HL-60 (cell line): ENCODE measurements around the gene LORICRIN.

ENCODE experiments used
- GABPA ChIP-seq: IDR thresholded peaks from 2 replicates; pipeline ENCODE4 v1.6.1; 2012; ENCODE audit warnings: low read depth
- POLR2AphosphoS5 ChIP-seq: IDR thresholded peaks from 2 replicates; pipeline ENCODE4 v1.6.1; 2012; ENCODE audit warnings: low read depth
- SPI1 ChIP-seq: IDR thresholded peaks from 2 replicates; pipeline ENCODE4 v1.6.1; 2012; ENCODE audit warnings: low read depth, mild to moderate bottlenecking, borderline replicate concordance
- TF ChIP-seq, protein P1 (sequence below): IDR thresholded peaks from one replicate; pipeline ENCODE4 v1.5.1; 2011; ENCODE audit warnings: low read length, control low read depth, inconsistent platforms; ENCODE audit not compliant: insufficient read depth
- TF ChIP-seq, protein P2 (sequence below): IDR thresholded peaks from 2 replicates; pipeline ENCODE4 v1.6.1; 2012; ENCODE audit warnings: low read depth; ENCODE audit not compliant: insufficient replicate concordance

DNA sequence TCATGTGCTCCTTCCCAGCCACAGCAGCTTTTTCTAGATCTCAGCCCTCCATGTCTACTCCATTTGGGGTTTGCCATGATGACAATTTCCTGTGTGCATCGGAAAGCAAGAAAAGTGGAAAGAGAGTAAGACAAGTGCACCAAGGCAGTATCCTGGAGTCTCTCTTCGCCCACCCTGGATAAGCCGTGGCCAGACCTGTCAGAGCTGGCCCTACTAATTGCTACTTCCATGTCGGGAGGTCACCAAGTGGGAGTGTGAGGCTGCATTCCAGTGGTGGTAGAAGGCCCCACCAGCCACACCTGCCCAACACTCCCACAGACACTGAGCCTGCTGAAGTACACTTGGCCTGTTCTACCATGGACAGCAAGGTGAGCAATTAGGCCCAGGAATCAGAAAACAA is 14.0 kb upstream of the LORICRIN start:
- TF ChIP-seq, protein P1, sequence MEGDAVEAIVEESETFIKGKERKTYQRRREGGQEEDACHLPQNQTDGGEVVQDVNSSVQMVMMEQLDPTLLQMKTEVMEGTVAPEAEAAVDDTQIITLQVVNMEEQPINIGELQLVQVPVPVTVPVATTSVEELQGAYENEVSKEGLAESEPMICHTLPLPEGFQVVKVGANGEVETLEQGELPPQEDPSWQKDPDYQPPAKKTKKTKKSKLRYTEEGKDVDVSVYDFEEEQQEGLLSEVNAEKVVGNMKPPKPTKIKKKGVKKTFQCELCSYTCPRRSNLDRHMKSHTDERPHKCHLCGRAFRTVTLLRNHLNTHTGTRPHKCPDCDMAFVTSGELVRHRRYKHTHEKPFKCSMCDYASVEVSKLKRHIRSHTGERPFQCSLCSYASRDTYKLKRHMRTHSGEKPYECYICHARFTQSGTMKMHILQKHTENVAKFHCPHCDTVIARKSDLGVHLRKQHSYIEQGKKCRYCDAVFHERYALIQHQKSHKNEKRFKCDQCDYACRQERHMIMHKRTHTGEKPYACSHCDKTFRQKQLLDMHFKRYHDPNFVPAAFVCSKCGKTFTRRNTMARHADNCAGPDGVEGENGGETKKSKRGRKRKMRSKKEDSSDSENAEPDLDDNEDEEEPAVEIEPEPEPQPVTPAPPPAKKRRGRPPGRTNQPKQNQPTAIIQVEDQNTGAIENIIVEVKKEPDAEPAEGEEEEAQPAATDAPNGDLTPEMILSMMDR, result no peak
- TF ChIP-seq POLR2AphosphoS5, result no peak
- TF ChIP-seq, protein P2, sequence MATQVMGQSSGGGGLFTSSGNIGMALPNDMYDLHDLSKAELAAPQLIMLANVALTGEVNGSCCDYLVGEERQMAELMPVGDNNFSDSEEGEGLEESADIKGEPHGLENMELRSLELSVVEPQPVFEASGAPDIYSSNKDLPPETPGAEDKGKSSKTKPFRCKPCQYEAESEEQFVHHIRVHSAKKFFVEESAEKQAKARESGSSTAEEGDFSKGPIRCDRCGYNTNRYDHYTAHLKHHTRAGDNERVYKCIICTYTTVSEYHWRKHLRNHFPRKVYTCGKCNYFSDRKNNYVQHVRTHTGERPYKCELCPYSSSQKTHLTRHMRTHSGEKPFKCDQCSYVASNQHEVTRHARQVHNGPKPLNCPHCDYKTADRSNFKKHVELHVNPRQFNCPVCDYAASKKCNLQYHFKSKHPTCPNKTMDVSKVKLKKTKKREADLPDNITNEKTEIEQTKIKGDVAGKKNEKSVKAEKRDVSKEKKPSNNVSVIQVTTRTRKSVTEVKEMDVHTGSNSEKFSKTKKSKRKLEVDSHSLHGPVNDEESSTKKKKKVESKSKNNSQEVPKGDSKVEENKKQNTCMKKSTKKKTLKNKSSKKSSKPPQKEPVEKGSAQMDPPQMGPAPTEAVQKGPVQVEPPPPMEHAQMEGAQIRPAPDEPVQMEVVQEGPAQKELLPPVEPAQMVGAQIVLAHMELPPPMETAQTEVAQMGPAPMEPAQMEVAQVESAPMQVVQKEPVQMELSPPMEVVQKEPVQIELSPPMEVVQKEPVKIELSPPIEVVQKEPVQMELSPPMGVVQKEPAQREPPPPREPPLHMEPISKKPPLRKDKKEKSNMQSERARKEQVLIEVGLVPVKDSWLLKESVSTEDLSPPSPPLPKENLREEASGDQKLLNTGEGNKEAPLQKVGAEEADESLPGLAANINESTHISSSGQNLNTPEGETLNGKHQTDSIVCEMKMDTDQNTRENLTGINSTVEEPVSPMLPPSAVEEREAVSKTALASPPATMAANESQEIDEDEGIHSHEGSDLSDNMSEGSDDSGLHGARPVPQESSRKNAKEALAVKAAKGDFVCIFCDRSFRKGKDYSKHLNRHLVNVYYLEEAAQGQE, result no peak
- TF ChIP-seq GABPA, result no peak
- no peak for TF ChIP-seq SPI1
